SH-SY5Y (cell line): ENCODE measurements around the gene PSRC1.

Experiments
- GATA2 ChIP-seq: IDR thresholded peaks from 2 replicates; pipeline ENCODE4 v1.6.1; 2011; ENCODE audit warnings: mild to moderate bottlenecking, low read depth, low read length
- GATA3 ChIP-seq: IDR thresholded peaks from 2 replicates; pipeline ENCODE4 v1.6.1; 2011; ENCODE audit warnings: low read depth, mild to moderate bottlenecking, low read length, moderate library complexity

The PSRC1 gene

DNA sequence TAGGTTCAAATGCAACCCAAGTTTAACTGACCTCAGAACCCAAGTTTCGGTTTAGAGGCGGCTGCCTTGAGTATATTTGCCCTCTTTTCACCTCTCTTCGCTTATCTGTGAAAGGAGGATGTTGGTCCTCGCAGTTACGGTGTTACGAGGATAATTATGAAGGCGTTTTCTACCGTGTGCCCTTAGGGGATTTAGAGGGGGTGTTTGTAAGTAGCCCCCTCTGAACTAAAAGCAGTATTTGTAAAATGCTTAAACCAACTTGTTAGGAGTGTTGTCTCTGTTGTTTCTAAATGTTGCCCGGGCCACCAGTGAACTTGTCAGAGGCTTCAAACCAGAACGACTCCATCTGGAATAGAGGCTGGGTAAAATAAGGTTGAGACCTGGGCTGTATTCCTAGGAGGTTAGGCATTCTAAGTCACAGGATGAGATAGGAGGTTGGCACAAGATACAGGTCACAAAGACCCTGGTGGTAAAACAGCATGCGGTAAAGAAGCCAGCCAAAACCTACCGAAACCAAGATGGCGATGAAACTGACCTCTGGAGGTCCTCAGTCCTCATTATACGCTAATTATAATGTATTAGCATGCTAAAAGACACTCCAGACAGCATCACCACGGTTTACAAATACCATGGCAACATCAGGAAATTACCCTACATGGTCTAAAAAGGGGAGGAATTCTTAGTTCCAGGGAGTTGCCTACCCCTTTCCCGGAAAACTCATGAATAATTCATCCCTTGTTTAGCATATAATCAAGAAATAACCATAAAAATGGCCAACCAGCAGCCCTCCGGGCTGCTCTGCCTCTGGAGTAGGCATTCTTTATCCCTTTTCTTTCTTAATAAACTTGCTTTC is 1.0 kb upstream of the PSRC1 start:
- TF ChIP-seq GATA2: no peak
- no peak for TF ChIP-seq GATA3

DNA sequence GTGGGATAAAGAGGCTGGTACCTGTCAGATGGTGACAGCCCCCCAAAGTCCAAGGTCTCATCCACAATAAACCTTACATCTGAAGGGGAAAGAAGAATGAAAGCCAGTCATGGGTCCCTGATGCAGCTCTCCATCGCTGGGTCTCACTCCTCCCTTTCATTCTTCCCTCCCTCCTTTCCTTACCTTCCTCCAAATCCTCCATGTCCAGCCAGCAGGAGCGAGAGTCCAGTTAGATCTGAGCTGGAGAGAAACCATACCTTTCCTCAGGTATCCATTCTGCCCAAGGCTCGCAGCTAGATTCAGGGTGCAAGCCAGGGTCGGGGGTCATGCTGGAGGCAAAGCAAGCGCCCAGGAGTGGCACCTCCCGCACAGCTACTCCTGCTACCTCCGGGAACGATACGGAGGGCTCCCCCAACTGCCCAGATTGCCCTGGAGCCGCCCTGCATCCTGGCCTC is 421 bp downstream of the PSRC1 start:
- TF ChIP-seq GATA2 (no peak), GATA3 (no peak)

DNA sequence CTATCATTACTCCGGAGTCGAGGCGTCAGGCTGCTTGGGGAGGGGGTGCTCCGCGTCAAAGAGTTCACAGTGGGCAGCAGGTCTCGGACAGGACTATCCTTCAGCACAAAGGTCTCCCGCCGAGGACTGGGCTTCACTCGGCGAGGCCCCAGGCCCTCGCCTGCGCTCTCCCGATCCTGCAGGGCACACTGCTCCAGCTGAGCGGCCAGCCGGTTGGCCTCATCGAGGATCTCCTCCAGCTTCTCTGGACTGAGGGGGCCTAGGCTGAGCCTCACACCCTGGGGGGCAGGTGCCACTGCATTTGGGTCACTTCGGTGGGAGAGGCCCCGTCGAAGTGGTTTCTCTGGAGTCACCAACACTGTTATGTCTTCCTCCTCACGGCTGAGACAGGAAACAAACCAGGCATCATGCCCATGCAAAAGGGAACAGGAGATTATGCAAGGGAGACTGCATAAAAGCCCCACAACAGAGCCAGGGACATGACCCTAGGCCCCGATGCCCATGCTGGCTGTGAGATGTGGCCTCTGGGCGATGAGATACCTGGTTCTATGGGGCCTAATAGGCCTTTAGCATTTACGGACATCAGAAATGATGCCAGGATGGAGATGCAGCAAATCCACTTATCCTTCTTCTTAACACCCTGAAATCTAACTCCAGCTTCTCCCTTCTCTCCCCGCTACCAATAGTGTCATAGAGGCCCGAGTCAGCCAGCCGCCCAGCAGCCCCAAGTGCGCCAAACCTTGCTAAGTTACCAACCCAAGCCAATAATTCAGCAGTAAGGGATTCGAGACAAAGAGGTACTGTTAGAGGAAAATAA is 1.1 kb downstream of the PSRC1 start:
- TF ChIP-seq GATA3 (no peak), GATA2 (no peak)

DNA sequence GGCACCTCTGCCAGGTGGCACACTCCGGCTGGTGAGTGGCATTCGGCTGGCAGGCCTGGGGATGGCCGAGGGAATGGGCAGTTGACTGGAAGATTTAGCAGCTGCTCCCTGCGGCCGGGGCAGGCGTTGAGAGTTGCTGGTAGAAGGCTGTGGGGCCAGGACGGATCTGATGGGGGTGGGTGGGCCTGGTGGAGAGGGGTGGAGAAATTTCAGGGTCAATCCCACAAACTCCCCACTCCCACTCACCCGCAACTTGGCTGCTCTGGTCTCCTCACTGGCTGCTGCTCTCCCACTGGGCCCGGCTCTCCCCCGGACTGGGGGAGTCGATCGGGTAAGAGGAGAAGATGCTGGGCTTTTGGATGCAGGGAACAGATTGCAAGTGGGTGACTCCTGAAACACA is 2.1 kb downstream of the PSRC1 start:
- no peak for TF ChIP-seq GATA2
- TF ChIP-seq GATA3: no peak

DNA sequence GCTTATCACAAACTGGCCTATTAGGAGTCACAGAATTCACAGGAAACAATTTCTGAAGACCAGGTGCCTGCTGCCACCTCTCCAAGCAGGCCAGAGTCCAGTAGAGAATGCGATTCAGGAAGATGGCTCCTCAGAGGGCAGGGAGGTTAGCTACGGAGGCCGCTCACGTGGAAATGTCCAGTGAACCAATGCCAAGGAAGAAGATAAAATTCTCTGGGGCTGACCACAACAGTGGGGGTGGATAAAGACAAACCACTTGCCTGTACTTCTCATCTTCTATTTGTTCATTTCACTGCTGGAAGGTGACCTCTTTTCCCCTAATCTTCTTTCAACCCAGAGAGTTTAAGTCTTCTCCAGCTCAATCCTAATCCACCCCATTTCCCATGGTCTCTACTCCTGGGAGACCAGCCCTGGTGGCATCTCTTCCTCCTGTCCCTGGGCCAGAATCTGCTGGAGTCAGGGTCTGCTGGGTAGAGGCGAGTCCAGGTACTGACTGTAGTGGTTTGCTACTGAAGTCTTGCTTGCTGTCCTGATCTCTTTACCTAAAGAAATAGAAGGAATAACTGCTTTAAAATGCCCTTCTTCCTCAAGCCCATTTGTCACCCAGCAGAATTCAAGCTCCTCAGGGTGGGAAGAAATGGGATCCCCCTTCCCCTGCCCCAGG is 3.2 kb downstream of the PSRC1 start:
- no peak for TF ChIP-seq GATA2
- TF ChIP-seq GATA3: no peak

DNA sequence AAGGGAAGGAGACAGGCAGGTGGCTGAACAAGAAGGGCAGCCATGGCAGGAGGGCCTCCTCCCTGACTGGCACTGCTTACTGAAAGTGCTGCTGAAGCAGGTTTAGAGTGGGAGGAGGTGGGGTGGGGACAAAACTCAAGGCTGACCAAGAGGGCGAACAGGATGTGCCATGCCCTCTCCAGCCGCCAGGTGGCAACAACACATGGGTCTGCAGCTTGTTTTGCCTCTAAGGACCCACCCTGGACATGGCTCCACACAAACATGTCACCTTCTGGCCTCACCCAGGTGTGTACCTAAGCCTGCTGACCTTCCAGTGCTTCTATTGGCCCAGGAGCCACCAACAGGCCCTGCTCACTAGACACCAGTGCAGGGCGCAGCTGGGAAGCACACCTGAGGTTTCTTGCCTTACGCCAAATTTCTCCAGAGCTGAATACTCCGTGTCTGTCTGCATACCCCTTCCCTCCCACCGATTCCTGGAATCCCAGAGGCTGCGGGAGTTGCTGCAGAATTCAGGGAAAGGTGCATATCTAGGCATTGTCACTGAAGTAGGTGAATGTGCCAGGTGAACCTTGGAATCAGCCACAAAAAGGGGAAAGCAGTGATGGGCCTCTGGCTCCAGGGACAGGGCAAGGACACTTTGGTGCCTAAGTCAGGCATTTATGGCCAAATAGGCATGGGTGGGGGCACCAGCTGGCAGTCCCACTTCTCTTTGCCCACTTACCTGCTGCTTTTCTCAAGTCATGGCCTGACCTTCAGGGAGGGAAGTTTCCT is 5.3 kb downstream of the PSRC1 start:
- TF ChIP-seq GATA2: no peak
- TF ChIP-seq GATA3: no peak

DNA sequence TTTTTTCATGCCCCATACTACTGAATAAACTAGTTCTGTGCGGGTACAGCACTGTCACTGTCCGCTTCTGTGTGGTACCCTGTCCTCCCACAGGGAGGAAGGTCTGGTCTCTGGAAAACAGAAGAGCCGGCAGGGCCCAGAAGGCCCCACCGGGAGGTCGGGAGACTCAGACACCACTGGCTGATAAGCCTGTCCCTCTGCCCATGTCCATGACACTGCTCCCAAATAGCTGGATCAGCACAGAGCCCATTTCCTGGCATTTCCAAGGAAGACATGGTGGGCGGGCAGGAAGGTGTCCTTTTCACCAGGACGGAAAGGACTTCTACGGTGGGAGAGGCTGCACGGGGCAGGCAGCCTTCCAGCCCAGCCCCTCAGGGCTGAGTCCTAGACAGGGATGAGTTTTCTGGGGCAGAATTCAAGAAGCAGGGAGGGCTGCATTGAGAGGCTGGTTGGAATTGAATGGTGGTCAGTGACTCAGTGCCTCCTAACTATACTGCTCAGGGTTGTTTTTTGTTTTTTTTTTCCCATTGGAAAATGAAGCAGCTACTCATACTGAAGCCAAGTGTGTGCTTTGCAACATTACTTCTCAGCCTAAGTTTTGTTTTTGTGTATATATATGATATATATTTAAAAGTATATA is 7.1 kb downstream of the PSRC1 start:
- TF ChIP-seq GATA3 (no peak), GATA2 (no peak)

DNA sequence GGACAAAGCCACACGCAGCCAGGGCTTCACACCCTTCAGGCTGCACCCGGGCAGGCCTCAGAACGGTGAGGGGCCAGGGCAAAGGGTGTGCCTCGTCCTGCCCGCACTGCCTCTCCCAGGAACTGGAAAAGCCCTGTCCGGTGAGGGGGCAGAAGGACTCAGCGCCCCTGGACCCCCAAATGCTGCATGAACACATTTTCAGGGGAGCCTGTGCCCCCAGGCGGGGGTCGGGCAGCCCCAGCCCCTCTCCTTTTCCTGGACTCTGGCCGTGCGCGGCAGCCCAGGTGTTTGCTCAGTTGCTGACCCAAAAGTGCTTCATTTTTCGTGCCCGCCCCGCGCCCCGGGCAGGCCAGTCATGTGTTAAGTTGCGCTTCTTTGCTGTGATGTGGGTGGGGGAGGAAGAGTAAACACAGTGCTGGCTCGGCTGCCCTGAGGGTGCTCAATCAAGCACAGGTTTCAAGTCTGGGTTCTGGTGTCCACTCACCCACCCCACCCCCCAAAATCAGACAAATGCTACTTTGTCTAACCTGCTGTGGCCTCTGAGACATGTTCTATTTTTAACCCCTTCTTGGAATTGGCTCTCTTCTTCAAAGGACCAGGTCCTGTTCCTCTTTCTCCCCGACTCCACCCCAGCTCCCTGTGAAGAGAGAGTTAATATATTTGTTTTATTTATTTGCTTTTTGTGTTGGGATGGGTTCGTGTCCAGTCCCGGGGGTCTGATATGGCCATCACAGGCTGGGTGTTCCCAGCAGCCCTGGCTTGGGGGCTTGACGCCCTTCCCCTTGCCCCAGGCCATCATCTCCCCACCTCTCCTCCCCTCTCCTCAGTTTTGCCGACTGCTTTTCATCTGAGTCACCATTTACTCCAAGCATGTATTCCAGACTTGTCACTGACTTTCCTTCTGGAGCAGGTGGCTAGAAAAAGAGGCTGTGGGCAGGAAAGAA is 8.1 kb downstream of the PSRC1 start:
- TF ChIP-seq GATA3 (no peak), GATA2 (no peak)

DNA sequence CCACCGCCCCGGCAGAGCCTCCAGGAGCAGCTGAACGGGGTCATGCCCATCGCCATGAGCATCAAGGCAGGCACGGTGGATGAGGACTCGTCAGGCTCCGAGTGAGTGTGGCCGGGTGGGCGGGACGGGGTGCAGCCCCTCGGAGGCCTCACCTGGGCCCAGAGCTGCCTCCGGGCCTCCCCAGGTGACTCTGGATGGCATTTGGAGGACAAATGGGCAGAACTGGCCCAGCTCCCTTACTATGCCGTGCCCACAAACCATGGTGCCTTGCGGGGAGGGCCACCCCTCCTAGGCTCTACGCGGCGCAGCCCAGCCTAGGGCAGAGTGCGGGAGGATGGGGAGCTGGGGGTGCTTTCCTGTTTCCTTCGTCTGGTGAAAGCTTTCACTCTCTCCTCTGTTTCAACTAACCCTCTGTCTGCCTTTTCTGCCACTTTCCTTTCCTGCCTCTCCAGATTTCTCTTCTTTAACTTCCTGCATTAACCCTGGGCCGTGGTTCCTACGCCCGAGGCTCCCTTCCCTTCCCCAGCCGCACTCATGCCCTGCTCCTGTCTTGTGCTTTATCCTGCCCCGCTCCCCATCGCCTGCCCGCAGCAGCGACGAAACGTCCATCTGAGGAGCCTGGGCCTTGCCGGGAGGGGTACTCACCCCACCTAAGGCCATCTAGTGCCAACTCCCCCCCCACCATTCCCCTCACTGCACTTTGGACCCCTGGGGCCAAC is 9.2 kb downstream of the PSRC1 start:
- TF ChIP-seq GATA3: no peak
- TF ChIP-seq GATA2: no peak

DNA sequence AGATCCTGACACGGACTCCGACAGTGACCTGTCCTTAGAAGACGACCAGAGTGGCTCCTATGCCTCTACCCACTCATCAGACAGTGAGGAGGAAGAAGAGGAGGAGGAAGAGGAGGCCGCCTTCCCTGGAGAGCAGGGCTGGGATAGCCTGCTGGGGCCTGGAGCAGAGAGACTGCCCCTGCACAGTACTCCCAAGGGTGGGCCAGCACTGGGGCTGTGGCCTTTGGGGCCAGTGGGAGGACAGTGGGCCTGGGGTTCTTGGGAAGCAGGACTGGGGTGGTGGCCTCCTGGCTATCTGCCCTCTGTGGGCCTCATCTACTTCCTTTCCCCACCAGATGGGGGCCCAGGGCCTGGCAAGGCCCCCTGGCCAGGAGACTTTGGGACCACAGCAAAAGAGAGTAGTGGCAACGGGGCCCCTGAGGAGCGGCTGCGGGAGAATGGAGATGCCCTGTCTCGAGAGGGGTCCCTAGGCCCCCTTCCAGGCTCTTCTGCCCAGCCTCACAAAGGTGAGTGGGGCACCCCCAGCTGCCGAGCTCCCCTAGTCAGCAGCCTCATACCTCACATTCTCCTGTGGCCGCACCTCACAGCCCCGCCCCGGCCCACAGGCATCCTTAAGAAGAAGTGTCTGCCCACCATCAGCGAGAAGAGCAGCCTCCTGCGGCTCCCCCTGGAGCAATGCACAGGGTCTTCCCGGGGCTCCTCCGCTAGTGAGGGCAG is 10.0 kb downstream of the PSRC1 start:
- no peak for TF ChIP-seq GATA3
- TF ChIP-seq GATA2: no peak

DNA sequence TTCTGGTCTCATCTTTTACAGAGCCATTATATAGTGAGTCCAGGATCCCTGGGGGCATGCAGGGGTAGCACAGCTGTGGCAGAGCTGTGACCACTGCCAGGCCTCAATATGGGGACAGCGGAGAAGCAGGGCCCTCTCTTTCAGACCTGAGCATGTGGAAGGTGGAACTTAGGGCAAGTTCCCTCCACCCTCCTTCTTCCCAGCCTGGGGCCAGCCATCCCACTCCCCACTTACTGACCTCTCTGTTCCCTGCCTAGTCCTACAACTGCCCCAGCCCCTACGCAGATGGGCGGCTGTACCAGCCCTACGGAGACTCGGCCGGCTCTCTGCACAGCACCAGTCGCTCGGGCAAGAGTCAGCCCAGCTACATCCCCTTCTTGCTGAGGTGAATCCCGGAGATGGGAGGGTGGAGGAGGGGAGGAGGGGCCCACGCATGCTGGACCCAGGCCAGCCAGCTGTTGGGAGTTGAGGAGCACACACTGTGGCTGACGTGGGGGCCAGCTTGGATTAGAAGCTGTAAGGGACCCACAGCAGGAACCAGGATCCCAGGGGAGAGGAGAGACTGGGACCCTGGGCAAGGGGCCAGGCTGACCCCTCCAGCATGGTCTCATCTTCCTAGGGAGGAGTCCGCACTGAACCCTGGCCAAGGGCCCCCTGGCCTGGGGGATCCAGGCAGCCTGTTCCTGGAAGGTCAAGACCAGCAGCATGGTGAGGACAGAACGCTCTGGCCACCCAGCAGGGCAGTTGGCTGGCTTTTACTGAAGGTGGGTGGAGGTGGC is 10.7 kb downstream of the PSRC1 start:
- TF ChIP-seq GATA2: no peak
- TF ChIP-seq GATA3: no peak
